DMS114 treated with DMSO at 0.1 percent for 48 hours (cell line): ENCODE results near the gene FRMPD4.

Experiments
- DNase-seq: peaks from one replicate; lab custom pipeline; 2025; ENCODE audit not compliant: unreplicated experiment; lab: John Stamatoyannopoulos, UW

FRMPD4 gene

DNA sequence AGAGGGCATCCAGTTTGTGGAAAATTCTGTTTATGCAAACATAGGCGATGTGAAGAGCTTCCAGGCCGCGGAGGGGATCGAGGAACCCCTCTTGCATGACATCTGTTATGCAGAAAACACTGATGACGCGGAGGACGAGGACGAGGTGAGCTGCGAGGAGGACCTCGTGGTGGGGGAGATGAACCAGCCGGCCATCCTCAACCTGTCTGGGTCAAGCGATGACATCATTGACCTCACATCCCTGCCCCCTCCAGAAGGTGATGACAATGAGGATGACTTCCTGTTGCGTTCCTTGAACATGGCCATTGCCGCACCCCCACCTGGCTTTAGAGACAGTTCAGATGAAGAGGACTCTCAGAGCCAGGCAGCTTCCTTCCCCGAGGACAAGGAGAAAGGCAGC lies 578.3 kb downstream of the FRMPD4 start:
- no peak for DNase-seq

DNA sequence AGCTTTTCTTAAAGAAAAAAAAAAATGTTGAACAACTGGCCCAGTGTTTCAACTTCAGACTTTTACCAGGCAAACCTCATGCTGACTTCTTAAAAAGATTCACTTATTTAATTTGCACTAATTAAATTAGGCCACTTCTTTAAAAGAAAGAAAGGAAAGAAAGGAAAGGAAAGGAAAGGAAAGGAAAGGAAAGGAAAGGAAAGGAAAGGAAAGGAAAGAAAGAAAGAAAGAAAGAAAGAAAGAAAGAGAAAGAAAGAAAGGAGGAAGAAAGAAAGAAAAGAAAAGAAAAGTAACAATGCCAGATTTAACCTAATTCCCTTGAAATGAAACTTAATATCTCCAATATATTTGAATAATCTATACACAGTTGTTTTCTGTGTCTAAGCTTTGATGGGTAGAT lies 581.6 kb downstream of the FRMPD4 start:
- no peak for DNase-seq

DNA sequence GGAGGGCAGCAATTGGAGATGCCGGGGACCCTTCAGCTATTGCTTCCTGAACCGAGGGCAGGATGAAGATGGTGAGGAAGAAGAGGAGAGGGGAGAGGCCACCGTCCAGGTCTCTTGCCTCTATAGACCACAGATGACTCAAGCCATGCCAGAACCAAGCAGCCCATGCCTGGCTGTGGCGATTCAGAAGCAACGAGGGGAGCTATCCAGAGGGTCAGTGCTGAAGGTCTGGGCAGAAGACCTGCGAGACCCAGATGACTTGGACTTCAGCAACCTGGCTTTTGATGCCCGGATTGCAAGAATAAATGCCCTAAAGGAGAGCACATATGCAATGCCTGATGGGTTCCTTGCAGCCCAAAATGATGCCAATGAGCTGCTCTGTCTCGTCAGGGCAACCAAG lies 582.8 kb downstream of the FRMPD4 start:
- no peak for DNase-seq

DNA sequence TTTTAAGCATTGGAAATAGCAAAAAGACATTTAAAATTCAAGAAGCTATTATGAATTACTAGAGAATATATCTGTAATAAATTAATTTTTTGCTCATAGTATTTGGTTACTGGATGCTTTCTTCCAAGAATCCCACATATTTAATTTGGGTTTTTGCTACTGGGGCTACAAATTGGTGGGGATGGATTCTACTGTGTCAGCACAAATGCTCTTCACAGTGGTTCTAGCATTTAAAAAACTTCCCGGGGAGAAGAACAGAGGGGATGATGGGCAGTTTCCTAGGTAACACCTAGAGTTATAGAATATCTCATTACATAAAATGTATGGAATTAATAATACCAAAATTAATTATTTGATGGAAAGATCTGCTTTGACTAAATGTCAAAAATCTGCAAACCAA lies 584.0 kb downstream of the FRMPD4 start:
- DNase-seq: no peak

DNA sequence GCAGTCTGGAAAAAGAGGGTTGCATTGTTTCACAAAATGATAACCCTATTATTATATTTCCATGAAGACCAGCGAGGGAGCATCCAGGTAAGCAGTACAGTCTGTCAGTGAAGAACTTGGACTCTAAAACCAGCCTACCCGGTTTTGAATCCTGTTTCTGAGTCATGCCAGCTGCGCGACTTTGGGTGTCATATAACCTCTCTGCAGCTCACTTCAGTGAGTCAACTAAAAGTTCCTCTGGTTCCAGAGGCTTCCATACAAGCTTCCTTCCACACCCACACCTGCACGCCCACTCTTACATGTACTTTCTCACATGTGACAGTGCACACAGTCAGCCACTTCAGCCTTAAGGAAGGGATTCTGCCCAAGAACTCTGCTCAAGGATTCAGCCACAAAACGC lies 603.1 kb downstream of the FRMPD4 start:
- DNase-seq: no peak

DNA sequence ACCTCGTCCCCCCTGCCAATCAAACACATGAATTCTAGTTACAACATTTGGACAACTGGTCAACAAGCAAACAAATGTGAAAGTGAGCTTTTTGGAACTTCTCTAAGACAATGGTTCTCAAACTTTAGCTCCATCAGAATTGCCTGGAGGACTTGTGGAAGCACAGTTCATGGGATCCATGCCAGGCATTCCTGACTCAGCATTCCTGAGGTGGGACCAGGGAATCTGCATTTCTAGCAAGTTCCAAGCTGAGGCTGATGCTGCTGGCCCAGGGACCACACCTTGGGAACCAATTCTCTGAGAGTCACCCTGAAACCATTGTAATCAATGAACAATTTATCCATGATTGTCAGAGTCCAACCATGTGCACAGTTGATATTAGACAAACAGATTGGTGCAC lies 609.2 kb downstream of the FRMPD4 start:
- DNase-seq: no peak

DNA sequence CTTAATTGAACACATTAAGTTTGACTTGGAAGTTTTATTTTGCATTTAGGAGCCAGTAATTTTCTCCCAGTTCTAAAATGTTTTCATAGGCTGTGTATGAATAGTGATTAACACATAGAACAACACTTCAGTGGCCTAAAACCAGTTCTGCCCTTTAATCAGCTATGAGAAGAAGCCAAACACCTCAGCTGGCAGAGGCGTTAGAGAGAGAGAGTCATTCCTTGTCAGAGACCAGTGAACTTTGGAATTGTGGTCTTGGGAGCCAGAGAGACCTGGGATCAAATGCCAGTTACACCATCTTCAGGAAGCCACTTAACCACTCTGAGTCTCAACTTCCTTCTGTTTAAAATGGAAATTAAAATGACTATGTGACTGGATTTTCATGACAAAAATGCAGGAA lies 613.6 kb downstream of the FRMPD4 start:
- no peak for DNase-seq

DNA sequence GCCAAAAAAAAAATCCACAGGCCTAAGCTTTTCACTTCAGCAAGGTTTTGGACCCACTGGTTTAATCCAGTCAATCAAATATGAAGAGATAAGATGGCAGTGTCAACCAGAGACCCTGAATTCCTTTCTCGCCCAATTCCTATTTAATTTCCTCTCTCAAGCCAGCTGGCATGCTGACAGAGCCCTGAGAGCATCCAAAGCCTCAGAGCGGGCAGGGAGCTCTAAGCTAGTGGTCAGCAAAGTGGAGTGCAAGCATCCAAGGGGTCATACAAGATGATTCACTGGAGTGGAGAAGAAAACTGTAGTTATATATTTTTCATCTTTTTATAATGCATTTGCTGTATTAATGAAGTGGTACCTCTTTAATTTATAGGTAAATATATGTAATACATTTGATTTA lies 615.1 kb downstream of the FRMPD4 start:
- DNase-seq: no peak

DNA sequence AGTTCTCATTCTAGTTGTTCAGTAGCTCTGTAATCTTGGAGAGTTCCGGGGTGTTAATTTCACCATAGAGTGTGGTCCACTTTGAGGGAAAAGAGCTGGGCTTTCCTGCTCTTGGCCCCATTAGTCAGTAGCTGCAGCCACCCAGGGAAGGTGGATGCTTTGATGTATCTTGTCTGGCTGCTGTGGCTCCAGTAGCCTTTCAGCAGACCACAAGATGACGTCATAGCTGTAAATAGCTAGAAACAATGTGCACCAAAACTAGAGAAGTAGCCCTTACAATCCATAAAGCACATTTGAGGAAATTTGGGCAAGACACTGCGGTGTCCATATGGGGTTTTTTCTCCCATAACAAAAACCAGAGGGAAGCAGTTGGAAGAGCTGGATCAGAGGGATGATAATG lies 620.0 kb downstream of the FRMPD4 start:
- no peak for DNase-seq

DNA sequence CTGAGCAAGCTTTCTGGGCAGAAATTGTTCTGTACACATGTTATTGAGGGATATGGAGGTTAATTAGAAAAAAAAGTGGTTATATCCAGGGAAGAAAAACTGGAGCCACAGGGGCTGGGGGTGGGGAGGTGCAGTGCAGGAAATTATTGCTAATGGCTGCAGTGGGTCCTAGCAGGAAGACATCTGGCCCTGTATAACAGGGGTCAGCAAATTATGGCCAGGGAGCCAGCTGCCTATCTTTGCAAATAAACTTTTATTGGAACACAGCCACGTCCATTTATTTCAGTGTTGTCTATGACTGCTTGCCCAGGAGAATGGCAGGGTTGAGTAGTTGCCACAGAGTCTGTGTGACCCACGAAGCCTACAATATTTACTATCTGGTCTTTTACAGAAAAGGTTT lies 629.6 kb downstream of the FRMPD4 start:
- DNase-seq: no peak

DNA sequence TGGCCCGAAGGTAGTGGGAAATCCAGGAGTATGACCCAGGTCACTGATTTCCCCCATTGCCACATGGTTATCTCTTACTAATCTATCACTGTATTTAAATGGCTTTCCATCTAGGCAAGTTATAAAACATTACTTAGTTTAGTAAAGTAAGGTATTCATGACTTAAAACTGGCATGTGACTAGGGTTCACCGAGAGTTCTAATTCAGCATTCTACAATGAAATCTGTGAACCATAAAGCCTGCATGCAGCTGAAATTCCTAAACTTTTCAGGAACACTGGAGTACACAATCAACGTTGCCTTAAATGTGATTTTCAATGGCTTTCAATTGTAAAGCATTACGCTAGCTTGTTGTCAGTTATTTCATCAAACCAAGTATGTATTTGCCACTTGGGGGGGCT lies 630.2 kb downstream of the FRMPD4 start:
- DNase-seq: no peak

DNA sequence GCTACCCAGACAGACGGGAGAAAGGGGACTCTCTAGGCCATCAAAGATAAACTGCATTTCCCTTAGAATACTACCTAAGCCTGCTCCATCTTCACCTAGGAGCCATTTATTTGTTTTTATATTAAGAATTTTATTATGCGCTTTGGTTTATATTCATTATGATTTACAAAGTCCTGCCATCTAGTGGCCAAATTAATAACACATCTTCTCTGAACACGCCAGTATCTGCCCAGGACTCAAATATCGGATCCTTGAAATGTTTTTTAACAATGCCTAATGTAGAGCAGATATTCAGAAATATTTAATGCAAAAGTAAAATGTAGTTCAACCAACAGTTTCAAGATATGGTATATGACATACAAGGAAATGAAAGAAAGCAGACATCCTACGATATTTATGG lies 632.2 kb downstream of the FRMPD4 start:
- DNase-seq: peak; percentile 22

DNA sequence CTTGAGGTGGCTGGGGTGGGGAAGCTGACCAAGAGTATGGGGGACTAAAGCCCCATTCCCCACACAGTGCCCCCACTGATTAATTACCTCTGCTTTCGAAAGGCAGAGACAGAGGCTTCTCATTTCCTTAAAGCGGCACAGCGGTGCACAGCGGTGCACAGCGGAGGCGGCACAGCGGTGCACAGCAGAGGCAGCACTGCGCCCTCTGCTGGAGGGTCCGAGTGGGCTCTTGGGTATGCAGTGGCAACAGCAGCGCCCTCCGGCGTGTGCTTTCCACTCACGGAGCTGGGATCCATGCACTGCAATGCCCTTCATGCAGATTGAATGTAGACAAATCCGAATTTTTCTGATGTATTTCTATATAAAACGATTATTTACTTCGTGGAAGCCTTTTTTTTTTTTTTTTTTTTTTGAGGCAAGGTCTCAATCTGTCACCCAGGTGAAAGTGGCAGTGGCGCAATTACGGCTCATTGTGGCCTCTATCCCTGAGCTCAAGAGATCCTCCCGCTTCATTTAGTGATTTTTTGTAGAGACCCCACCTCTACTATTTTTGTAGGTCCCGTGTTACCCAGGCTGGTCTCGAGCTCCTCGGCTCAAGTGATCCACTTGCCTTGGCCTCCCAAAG lies 633.3 kb downstream of the FRMPD4 start:
- peak; percentile 22 for DNase-seq
